Stimulated activated CD4-positive, alpha-beta T cell treated with anti-CD3 and anti-CD28 coated beads, Interleukin-15, amount 100 ng/mL, for 24 hours (primary cell): Measurements from ENCODE around the gene DPP6.

Experiments
- DNase-seq: peaks from one replicate; pipeline ENCODE4 v3.0.0-alpha.2; 2020

The DPP6 gene

GRCh38 chr7:154255324-154255723, 203.1 kb downstream of the DPP6 start:
- no peak for DNase-seq

GRCh38 chr7:154256150-154256549, 204.0 kb downstream of the DPP6 start:
- no peak for DNase-seq

- DNase-seq = no peak
Measured at GRCh38 chr7:154259396-154259795, 207.2 kb downstream of the DPP6 start.

GRCh38 chr7:154287356-154287755, 235.2 kb downstream of the DPP6 start:
- DNase-seq = no peak

GRCh38 chr7:154289119-154289518, 236.9 kb downstream of the DPP6 start:
- no peak for DNase-seq

GRCh38 chr7:154296443-154296842, 244.2 kb downstream of the DPP6 start:
- no peak for DNase-seq

- no peak for DNase-seq
Measured at GRCh38 chr7:154299736-154300135, 247.5 kb downstream of the DPP6 start.

- no peak for DNase-seq
Measured at GRCh38 chr7:154302380-154302779, 250.2 kb downstream of the DPP6 start.

GRCh38 chr7:154304231-154304630, 252.0 kb downstream of the DPP6 start:
- no peak for DNase-seq

- no peak for DNase-seq
Measured at GRCh38 chr7:154304740-154305700, 252.8 kb downstream of the DPP6 start.

- DNase-seq = no peak
Measured at GRCh38 chr7:154306036-154306435, 253.8 kb downstream of the DPP6 start.

GRCh38 chr7:154308928-154309327, 256.7 kb downstream of the DPP6 start:
- DNase-seq = no peak

- no peak for DNase-seq
Measured at GRCh38 chr7:154310114-154310513, 257.9 kb downstream of the DPP6 start.

- no peak for DNase-seq
Measured at GRCh38 chr7:154324196-154324595, 272.0 kb downstream of the DPP6 start.

- DNase-seq = no peak
Measured at GRCh38 chr7:154326421-154326820, 274.2 kb downstream of the DPP6 start.

- DNase-seq = no peak
Measured at GRCh38 chr7:154330318-154330717, 278.1 kb downstream of the DPP6 start.

GRCh38 chr7:154332811-154333580, 280.8 kb downstream of the DPP6 start:
- no peak for DNase-seq

- DNase-seq = no peak
Measured at GRCh38 chr7:154336295-154336694, 284.1 kb downstream of the DPP6 start.

- no peak for DNase-seq
Measured at GRCh38 chr7:154338701-154339506, 286.7 kb downstream of the DPP6 start.

GRCh38 chr7:154342971-154343633, 290.9 kb downstream of the DPP6 start:
- no peak for DNase-seq

- no peak for DNase-seq
Measured at GRCh38 chr7:154343778-154344412, 291.7 kb downstream of the DPP6 start.

- no peak for DNase-seq
Measured at GRCh38 chr7:154345093-154345492, 292.9 kb downstream of the DPP6 start.
